GM18861 (cell line): Measurements from ENCODE around the gene RHO.

Experiments used
- ATAC-seq: cut with Tn5 transposase; IDR thresholded peaks from one replicate; pipeline ENCODE4 v1.9.1; 2021; ENCODE audit not compliant: unreplicated experiment

Gene RHO

GRCh38 chr3:129519896-129520715 is 8.3 kb upstream of the RHO start:
- ATAC-seq = no peak

DNA sequence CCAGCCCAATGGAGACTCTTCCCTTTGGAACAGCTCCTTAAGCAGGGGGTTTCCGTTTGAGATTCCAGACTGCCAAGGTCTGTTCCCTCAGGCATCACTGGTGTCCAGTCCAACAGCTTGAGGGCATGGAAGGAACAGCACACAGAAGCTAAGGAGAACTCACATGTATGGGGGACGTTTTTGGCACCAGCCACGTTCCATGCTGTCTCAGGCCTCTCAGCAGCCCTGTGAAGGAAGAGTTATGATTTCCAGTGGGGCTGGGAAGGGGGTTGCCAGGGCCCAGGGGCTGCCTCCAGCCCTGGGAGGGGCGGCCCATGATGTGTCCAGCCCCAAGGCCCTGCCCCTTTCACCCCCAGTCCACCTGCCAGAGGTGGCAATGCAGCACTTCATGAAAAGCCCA is 7.5 kb upstream of the RHO start:
- no peak for ATAC-seq

- ATAC-seq = no peak
Measured at GRCh38 chr3:129521611-129522010, 6.8 kb upstream of the RHO start.

GRCh38 chr3:129522953-129523352 is 5.5 kb upstream of the RHO start:
- ATAC-seq = no peak

- no peak for ATAC-seq
Measured at GRCh38 chr3:129524081-129524480, 4.4 kb upstream of the RHO start.

DNA sequence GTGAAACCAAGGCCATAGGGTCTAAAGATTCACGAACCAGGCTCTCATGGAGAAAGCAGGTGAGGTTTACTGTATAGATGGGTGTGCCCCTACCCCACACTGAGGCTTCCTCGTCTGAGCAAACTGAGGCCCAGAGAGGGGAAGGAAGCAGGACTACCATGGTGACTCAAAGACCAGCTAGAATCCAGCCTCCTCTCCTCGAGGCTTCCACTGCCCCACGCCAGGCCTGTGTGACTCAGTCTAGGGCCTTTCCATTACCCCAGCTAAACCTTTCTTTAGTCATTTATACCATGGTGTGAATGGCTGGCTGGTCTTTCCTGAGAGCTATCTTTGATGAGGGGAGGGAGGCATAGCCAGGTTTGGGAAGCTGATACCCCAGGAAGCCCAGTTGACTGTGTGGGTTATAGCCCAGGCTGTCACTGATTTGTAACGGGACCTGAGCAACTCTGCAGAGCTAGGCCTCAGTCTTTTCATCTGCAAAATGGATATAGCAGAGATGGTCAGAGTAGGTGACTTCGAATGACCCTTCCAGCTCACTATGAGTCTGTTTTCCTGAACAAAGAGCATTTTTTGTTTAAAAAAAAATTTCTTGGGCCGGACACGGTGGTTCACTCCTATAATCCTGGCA is 3.0 kb upstream of the RHO start:
- no peak for ATAC-seq

- peak; percentile 89 for ATAC-seq
Measured at GRCh38 chr3:129526121-129526900, 2.1 kb upstream of the RHO start.

GRCh38 chr3:129527262-129527661 is 1.2 kb upstream of the RHO start:
- ATAC-seq = no peak

GRCh38 chr3:129529436-129530210 is 1.2 kb downstream of the RHO start:
- no peak for ATAC-seq

DNA sequence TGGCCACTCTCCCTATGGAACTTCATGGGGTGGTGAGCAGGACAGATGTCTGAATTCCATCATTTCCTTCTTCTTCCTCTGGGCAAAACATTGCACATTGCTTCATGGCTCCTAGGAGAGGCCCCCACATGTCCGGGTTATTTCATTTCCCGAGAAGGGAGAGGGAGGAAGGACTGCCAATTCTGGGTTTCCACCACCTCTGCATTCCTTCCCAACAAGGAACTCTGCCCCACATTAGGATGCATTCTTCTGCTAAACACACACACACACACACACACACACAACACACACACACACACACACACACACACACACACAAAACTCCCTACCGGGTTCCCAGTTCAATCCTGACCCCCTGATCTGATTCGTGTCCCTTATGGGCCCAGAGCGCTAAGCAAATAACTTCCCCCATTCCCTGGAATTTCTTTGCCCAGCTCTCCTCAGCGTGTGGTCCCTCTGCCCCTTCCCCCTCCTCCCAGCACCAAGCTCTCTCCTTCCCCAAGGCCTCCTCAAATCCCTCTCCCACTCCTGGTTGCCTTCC is 1.9 kb downstream of the RHO start:
- no peak for ATAC-seq

GRCh38 chr3:129530821-129531220 is 2.4 kb downstream of the RHO start:
- no peak for ATAC-seq

DNA sequence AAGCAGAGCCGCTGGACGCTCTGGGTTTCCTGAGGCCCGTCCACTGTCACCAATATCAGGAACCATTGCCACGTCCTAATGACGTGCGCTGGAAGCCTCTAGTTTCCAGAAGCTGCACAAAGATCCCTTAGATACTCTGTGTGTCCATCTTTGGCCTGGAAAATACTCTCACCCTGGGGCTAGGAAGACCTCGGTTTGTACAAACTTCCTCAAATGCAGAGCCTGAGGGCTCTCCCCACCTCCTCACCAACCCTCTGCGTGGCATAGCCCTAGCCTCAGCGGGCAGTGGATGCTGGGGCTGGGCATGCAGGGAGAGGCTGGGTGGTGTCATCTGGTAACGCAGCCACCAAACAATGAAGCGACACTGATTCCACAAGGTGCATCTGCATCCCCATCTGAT is 3.3 kb downstream of the RHO start:
- no peak for ATAC-seq

- ATAC-seq = no peak
Measured at GRCh38 chr3:129532261-129532660, 3.8 kb downstream of the RHO start.

DNA sequence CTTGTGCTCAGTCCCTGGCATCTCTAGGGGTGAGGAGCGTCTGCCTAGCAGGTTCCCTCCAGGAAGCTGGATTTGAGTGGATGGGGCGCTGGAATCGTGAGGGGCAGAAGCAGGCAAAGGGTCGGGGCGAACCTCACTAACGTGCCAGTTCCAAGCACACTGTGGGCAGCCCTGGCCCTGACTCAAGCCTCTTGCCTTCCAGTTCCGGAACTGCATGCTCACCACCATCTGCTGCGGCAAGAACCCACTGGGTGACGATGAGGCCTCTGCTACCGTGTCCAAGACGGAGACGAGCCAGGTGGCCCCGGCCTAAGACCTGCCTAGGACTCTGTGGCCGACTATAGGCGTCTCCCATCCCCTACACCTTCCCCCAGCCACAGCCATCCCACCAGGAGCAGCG is 5.0 kb downstream of the RHO start:
- ATAC-seq = no peak

- ATAC-seq = no peak
Measured at GRCh38 chr3:129534428-129535027, 6.1 kb downstream of the RHO start.

DNA sequence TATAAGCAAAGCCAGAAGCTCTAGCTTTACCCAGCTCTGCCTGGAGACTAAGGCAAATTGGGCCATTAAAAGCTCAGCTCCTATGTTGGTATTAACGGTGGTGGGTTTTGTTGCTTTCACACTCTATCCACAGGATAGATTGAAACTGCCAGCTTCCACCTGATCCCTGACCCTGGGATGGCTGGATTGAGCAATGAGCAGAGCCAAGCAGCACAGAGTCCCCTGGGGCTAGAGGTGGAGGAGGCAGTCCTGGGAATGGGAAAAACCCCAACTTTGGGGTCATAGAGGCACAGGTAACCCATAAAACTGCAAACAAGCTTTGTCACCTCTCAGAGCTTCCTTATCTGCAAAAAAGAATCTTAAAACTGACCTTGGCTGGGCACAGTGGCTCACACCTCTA is 6.6 kb downstream of the RHO start:
- no peak for ATAC-seq

DNA sequence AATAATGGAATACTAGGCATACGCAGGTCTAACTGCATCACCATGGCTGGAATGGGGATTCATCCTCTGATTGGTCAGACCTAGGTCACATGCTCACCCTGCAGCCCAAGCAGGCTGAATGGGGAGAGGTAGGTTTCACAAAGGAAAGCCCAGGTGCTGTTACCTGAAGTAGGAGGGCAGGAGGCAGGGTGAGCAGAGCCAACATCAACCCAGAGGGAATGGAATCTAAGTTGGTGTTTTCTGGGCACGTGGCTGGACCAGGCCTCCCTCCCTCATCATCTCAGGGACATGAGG is 7.9 kb downstream of the RHO start:
- ATAC-seq = no peak

- ATAC-seq = no peak
Measured at GRCh38 chr3:129536804-129537203, 8.4 kb downstream of the RHO start.

DNA sequence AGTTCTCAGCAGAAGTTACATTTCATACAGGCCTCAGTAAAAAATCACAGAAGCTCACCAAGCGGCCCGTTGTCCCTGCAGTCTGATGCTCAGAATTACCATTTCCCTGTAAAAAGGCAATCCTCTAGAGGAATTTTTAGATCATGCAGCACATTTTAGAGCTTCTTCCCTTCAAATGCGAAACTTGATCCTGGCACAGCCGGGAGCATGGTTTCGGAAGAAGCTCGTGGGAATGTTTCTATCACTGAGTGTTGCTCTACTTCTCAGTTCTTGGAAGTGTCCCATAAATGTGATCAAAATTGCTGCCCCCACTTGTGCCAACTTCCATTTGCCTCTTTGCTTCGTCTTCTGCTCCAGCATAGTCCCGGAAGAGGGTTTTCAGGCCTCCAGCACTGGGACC is 10.8 kb downstream of the RHO start:
- no peak for ATAC-seq

- no peak for ATAC-seq
Measured at GRCh38 chr3:129540776-129541516, 12.5 kb downstream of the RHO start.
